ENCODE measurements around the gene PPP2R5B.

- TF ChIP-seq CTCF (IDR thresholded peaks at IDR 0.05) (no peak), POLR2A (IDR thresholded peaks at IDR 0.05) (no peak)
These were observed 4.4 kb upstream of the PPP2R5B start for GRCh38 chr11:64920124-64920523.

All from ovary (tissue), 3 donors.